Astrocyte of the spinal cord (primary cell): ENCODE data around the gene REEP3.

Experiments
- DNase-seq: peaks from one replicate; pipeline ENCODE4 v3.0.0; 2011; ENCODE audit warnings: low read depth, low spot score
- H3K4me3 ChIP-seq: 2 replicates; pipeline ENCODE4 v1.5.1; 2011; ENCODE audit warnings: low read depth, mild to moderate bottlenecking, low read length, moderate library complexity
- in situ Hi-C: cut with HindIII; loops from 2 replicates; pipeline ENCODE4 v1.10.0; 2017; ENCODE audit warnings: low sequenced_read_pairs
- TF ChIP-seq, protein P1 (sequence below): IDR thresholded peaks from 2 replicates; pipeline ENCODE4 v1.5.1; 2012; ENCODE audit warnings: low read depth, mild to moderate bottlenecking, low read length, inconsistent platforms

Gene REEP3

DNA sequence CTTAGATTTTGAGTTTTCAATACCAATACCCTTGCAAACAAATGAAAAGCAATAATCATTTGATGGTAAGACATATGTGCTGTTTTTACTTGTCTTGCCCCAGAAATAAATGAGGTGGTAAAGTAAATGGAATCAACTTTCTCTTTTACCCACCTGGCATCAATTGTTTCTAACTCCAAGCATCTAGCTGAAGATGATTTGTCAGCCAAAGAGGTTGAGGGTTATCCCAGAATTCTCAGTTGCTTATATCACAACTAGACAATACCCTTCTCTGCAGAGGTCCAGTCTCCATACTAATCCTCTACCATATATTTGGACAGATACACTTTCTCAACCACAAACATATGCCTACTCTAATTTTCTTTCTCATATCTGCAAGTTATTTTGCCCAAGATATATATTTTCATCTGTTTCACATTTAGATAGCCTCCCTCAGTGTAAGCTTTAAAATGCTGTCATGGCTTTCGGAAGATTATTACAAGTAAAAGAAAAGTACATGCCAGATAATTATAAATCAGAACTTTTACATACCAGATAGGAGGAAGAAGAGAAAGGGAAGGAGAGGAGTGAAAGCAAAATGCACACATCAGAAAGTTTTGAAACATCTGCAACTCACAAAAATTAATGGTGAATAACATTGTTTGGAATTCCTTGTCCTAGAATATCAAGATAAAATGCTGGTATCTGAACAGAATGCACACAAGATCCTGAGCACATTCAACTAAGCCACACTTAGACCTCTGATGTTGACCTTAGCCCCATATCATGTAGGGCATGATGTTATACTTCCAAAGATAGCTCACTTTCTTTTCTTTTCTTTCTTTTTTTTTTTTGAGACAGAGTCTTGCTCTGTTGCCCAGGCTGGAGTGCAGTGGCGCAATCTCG is 146.6 kb downstream of the REEP3 start:
- no peak for DNase-seq
- in situ Hi-C loops, result no loop called here
- TF ChIP-seq, protein P1, sequence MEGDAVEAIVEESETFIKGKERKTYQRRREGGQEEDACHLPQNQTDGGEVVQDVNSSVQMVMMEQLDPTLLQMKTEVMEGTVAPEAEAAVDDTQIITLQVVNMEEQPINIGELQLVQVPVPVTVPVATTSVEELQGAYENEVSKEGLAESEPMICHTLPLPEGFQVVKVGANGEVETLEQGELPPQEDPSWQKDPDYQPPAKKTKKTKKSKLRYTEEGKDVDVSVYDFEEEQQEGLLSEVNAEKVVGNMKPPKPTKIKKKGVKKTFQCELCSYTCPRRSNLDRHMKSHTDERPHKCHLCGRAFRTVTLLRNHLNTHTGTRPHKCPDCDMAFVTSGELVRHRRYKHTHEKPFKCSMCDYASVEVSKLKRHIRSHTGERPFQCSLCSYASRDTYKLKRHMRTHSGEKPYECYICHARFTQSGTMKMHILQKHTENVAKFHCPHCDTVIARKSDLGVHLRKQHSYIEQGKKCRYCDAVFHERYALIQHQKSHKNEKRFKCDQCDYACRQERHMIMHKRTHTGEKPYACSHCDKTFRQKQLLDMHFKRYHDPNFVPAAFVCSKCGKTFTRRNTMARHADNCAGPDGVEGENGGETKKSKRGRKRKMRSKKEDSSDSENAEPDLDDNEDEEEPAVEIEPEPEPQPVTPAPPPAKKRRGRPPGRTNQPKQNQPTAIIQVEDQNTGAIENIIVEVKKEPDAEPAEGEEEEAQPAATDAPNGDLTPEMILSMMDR, result no peak
- no peak overlapping the region for H3K4me3 ChIP-seq

DNA sequence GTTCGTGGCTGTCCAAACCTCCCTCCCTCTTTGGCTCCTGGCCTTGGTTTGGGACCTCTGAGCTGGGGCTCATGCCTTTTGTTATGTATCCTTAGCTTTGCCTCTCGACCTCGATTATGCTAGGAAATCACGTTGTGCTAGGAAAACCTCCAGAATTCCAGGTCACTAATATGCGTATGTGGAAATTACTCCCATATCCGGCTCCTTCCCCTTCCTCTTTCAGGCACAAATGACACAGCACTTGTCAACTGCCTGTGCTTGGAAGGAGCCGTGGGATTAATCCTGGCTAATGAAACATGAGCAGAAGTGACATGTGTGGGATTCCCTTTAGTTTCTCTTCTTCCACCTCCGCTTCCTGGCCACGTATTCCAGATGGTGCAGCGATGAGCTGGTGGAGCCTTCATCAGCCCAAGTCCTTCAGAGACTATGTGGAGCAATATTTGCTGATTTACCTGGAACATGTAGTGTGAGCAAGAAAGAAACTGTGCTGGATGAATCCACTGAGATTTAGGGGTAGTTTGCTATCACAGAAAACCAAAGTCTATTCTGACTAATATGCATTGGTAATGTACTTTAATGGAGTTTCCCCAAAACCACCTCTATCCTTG is 149.2 kb downstream of the REEP3 start:
- in situ Hi-C loops, result no loop called here
- no peak overlapping the region for H3K4me3 ChIP-seq
- TF ChIP-seq, protein P1, result no peak
- DNase-seq, result no peak

GRCh38 chr10:63671317-63671937 is 150.2 kb downstream of the REEP3 start:
- TF ChIP-seq, protein P1, result no peak
- in situ Hi-C loops, result no loop called here
- peak; percentile 78 for DNase-seq
- H3K4me3 ChIP-seq, result no peak overlapping the region

- H3K4me3 ChIP-seq, result no peak overlapping the region
- DNase-seq, result no peak
- TF ChIP-seq, protein P1, result no peak
- in situ Hi-C loops, result no loop called here
Observed at GRCh38 chr10:63672491-63672890, 151.3 kb downstream of the REEP3 start.

GRCh38 chr10:63673246-63673645 is 152.0 kb downstream of the REEP3 start:
- DNase-seq, result no peak
- TF ChIP-seq, protein P1, result no peak
- in situ Hi-C loops, result no loop called here
- no peak overlapping the region for H3K4me3 ChIP-seq

DNA sequence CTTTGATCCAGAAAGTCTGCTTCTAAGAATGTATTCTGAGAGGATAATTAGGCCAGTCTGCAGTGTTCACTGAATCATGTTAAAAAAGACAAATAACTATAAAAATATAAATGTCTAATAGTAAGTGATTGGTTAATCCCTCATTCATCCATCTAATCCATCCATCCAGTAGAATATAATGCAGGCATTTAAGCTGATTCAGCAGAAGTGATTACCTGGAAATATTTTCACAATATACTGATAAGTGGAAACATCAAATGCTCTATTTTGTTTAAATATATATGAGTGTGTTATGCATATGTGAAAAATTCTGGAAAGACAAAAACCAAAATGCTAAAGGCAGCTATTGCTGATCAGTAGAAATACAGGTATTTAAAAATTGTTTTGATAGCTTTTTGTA is 152.6 kb downstream of the REEP3 start:
- no peak overlapping the region for H3K4me3 ChIP-seq
- TF ChIP-seq, protein P1, result no peak
- no peak for DNase-seq
- in situ Hi-C loops, result no loop called here
